NCI-H1417 (cell line): ENCODE measurements around the gene PDE4B.

Experiments
- DNase-seq, 3 experiments: peaks; one replicate each; lab custom pipeline; 2025; lab: John Stamatoyannopoulos, UW

The PDE4B gene

DNA sequence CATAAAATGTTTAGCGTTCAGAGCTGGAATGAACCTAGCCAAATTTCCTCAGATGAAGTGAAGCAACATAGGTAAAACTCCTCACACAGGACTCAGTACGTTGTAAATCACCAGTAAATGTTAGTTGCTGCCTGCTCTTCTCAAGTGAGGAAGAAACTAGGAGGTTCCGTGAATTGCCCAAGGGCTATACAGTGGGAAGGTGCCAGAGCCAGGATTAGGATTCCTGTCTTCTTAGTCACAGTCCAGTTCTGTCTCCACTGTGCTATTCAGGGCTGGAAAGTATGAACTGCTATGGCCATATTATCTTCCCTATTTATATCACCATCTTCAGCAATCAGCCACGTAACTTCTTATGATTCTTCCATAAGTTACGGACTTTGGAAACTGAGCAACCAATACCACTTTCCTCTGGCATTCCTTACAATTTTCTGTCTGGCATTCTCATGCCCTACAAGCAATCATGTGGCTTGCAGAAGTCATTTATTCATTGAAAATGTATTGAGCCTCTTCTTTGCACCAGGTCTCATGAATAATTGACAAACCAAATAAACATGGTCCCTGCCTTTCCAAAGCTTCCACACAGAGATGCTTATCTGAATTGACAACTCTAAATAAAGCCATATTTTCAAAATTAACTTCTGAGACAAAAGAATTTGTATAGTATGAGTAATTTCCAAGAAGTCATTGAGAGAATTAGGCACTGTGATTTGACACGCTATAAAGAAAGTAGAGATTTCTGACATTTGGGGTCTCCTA, 469.7 kb downstream of the PDE4B start:
- DNase-seq = no peak

DNA sequence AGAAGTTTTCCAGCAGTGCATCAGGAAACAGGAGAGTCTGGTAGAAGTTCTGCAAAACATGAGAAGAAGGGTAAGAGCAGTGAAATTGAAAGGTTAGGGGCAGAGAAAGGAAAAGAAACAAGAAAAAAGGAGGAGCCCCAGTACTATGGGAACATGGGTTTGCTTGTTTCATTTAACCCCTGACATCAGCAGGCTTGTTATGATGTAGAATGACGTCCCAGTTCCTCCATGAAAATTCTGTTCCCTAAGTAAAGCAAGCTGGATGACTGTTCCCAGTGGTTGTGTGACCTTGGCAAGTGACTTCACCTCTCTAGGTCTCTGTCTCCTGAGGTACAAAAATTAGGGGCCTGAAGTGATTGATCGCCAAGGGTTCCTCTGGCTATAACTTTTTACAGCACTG, 472.6 kb downstream of the PDE4B start:
- no peak for DNase-seq

DNA sequence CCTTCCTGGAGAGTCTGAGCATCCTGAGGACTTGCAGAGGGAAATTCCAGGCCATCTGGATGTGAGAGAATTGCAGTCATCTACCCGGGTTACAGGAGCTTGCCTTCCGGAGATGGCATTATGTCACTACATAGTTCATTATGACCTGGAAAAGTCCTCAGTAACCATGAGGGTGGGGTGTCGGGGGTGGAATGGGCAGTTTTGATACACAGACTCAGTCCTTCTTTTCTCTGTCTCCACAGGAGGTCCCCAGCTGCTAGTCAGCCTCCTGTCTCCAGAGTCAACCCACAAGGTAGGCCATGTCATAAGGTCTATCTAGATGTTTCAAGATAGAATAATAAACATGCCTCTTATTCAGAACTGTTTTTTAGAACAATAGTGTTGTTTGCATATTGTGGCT, 473.1 kb downstream of the PDE4B start:
- DNase-seq = peak in 1 of 3 experiments; percentile 51

DNA sequence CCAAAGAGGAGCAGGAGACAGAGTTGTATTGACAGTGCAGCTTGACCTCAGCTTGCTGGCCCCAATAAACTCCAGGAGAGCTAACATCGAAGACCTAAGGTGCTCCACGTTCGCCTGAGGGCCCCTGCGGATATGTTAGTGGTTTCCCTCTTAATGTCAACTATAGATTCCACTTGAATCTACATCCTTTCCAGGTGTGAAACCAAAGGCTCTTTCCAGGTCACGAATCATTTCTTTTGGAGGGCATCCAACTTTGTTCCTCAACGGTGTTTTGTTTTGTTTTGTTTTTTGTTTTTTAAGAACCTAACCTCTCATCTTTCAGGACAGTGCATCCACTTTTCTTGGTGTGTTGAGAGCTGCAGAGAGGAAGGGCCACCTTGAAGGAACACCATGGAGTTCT, 473.7 kb downstream of the PDE4B start:
- peak; percentile 24 to 66 (median 39) for DNase-seq

DNA sequence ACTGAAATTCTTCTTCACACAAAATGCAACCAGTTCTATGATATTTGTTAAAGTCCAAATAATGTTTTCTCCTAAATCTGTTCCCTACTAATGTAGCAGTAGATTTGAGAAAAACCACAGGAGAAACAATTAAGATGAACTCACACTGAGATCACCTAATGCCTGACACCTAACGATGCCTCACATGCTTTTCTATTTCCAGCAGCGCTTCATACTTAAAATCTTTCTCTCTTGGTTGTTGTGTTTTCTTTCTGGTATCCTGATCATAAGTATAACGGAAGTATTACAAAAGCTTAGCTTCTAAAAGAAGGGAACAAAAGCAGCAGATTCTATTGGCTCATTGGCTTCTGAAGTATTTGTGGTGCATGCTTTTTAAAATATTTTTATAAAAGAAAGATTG, 474.1 kb downstream of the PDE4B start:
- peak in 1 of 3 experiments; percentile 37 for DNase-seq

DNA sequence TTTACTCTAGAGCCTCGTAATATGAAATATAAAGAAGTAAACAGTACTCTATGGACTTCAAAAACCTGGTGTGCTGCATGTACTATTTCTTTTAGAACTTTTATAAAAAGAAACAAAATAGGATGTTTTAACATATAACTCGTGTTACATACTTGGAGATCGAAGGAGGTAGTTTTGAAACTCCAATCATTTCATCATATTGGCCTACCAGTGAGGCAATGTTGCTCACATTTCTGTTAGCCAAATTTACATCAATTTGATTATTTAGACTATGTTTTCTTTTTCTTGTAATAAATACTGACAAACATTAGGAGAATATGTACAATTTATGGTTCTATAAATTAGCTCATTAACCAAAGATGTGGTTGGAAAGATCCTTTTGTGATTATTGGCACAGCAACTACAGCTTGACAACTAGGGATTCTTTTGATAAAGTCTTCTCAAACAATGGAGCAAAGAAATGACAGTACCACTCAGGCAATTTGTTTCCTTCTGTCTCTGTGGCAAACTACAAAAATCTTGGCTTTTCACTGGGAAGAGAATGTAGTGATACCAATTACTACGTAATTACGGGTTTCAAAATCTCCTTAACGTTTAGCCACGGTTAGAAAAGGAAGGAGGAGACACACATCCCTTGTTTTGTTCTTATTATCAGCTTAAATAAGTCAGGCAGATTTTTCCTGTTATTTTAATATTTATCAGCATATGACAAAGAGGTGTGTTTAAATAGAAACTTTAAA, 474.7 kb downstream of the PDE4B start:
- peak in 1 of 3 experiments; percentile 41 for DNase-seq

DNA sequence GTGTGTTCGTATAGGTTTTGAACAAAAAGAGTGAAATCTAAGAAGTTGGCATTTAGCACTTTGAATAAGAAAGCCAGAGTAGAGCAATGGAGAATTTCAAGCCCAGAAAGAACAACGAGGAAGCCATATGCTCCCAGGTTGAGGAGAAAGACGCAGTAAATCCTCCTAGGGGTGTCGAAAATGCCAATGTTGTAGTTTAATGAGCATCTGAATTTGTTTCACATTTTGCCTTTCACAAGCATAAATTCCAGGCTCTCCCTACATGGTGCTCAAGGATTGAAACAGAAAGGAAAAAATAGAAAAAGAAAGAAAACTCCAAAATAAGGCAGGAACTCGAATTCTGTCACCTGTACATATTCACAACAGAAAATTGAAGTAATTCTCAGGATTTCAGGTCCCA, 476.5 kb downstream of the PDE4B start:
- DNase-seq = no peak

DNA sequence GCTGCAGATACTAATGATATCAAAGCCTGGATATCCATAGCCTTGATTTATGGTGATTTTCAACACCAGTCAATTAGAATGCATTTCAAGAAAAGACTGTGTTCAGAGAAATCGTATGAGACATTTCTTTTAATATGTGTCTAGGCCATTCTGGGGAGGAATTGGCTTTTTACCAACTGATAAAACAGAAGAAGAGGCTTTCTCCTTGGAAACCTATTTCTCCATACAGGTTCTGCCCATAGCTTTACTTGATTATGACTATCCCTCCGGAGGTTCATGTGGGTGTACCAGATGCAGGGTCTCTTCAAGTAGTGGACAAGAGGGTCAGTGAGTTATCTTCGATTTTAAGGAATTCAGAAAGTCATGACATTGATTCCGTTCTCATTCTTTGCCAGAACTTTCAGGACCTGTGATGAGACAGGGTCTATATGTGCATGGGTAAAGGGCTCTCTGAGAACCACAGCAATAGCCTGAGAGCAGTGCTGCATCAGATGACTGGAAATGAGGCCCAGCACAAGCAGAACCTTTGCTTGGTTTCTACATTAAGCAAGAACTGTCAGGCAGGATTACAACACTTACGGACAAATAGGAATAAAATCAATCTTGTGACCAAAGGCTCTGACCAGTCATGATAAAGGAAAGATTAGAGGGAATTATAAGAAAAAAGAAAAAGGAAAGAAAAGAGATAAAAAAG, 477.6 kb downstream of the PDE4B start:
- DNase-seq = no peak

DNA sequence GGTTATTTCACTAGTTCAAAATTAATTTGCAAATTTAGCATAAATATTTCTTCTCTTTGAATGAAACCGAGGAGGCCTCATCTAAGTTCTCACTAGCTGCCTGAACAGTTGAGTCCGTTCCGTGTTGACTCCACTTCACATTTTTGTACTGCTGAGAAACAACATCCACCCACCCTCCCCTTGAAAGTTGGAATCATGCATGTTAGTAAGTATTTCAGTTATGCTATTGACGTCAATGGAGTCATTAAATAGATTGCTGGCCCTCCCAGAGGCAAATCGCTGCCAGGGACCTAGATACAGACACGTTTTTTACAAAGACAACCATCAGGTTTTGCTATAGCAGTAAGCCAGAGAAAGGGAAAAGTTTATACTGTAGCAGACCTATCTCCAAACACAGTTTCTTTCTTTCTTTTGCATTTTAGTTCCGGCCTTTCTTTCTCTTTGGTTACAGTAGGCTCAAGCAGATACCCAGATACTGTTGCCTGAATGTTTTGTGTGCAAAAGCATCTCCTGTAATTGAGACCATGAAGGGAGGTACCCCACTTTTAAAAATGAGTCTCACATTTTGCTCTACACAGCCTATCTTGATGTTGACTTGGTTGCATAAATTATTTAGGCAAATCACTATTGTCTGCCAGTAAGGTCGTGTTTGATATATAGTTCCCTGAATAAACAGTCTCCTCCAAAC, 478.7 kb downstream of the PDE4B start:
- DNase-seq = peak; percentile 17 to 69 (median 51)

DNA sequence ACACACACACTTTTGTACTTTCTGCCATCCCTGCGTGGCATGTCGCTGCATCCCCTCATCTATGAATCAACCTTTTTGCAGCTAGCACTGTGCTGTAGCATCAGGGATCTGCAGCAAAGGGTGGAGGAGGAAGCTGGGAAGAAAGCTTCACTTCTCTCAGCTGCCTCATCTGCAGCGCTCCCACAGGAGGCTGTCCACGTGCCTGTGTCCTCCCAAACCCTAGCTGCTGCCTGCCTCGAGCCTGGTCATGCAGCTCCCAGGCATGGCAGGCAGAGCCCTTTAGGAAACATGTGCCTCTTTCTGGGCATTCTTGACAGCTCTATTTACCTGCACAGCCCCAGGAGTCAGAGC, 479.2 kb downstream of the PDE4B start:
- no peak for DNase-seq

DNA sequence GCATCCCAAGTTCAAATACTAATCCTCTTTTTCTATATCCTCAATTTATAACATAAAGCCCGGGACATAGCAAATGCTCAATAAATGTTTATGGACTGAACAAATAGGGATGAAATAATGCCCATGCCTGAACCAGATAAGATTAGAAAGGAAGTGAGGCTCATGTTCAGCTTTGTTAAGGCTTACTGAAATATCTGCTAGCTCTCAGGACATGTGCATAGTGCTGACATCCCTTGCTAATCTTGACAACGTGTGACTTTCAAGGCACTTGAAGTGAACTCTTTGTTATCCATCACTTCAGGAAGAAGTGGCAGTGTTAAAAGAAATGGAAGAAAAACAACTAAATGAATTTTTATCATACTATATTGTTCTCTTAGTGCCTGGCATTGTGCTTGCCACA, 481.0 kb downstream of the PDE4B start:
- DNase-seq = no peak

DNA sequence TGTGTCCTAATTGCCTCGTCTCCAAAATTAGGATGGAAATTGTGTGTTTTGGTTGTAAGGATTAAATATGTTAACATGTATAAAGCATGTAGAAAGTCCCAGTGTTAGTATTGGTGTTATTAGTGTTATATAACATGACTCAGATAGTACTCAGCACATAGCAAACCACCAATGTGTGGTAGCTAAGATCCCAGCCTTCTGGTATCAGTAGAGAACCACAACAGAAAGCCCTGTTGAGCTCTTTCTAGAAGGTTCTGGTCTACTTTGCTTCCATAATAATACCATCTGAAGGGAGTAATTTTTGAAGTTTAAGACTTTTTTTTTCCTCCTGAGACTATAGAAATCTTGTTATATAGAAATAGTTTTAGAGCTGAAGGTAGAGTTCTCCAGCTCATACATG, 481.9 kb downstream of the PDE4B start:
- no peak for DNase-seq

DNA sequence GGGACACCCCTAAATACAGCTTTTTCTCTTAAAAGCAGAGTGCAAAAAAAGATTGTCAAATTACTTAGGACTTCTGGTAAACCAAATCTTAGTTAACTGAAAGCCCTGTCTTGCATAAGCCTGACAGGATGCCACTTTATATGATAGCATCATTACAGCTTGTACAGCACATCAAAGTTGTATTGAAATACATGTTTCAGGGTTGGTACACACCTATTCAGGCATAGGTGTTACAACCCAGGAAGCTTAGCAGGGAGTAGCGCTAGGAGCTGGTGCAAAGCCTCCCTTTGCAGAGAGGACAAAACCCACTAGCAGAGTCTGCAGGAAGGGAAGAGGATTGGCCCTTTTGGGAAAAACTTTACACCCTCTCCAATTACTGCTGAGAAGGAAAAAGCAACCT, 482.4 kb downstream of the PDE4B start:
- no peak for DNase-seq

DNA sequence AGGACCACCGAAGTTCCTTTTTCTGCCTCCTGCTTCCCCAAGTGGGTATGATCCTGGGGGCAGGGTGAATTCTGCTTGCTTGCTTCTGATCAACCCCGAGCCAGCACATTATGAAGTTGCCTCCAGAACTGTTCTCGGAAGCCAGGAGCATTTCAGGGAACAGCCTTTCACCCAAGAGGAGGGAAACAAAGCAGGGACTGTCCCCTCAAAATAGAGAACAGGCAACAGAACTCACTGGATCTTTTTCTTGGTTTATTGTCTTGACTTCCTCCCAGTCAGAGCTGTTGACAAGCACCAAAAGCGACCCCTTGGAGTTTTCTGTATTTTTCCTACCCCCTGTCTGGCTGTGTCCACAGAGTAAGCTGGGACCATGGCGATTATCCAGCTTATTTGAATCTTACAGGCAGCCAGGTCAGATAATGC, 482.9 kb downstream of the PDE4B start:
- no peak for DNase-seq

DNA sequence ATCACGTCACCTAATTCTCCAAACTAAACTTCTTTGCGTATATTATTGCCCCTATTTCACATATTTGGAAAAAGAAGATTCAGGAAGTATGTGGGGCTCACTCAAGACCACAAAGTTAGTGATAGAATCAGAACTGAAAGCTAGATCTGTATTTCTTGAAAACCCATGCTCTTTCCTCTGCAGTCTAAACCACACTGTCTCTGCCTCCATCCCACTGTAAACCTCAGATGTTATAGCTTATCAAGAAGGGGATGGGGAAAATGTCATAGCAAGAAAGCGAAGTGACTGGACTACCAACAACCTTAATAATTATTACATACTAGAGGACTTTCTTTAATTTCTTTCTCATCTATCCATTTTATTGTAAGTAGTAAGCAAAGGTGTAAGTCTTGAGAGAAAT, 483.5 kb downstream of the PDE4B start:
- DNase-seq = no peak

DNA sequence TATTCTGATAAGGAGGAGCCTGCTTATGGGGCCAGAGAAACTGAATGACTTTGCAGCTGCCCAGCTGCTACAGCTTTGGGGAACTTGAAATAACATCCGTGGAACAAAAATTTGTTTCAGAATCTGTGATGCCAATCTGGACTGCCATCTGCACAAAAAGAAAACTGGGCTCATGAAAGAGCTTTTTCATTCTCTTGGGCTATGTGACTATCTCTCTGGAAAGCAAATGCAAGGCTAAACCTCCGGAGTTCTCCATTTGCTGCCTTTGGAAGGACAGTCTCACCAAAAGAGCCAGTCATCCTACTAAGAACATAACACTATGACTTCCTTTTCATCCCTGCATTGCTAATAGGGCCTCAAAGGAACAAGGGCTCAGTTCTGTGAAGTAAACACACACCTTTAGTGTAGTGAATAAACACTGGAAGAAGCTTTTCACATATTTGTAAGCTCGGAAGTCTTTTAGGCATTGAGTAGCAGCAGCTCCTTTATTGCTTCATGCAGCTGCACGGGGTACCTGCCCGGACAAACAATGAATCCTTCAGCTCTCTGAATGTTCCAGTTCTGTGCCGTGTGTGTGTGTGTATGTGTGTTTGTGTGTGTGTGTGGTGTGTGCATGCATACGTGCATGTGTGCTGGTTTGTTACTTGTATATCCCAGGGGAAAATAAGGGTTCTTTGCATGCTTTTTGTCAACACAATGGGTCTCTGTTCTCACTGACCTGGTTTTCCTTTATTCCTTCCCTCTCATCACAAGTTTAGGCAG, 485.7 kb downstream of the PDE4B start:
- DNase-seq = peak in 1 of 3 experiments; percentile 54

DNA sequence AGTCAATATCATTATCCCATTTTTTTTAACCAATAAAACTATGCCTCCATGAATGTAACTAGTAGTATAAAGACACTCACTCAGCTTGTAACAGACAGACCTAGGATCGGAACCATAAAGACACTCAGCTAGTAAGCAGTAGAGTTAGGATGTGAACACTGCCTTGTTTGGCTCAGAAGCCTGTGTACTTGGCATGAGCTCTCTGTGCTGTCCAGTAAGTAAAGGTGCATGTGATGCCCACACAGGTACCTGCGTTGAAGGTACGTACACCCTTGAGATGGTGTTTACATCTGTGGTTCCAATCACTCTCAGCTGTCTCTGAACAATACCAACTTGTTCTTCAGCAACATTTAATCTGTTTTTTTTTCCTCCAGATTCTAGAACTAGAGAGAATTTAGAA, 489.1 kb downstream of the PDE4B start:
- no peak for DNase-seq

DNA sequence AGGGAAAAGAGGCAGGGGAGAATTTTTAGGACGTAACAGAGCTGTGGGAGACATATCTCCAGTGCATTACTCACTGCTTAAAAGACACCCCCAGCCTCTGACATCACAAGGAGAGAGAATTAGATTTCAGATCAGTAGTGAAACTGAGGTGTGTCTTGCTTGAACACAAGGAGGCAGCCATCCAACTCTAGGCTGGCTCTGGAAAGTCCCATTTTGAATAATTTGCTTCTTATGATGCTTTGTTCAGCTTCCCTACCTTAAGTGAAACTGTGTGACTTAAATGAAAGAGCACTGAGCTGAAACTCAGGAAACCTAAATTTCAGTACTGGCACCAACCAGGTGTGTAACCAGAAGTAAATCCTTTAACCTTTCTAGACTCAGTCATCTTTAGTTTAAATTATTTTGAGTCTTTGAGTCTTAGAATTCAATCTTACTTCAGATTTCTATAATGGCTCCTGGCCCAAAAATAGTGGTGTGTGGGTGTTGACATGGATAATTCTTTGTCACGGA, 489.7 kb downstream of the PDE4B start:
- no peak for DNase-seq

DNA sequence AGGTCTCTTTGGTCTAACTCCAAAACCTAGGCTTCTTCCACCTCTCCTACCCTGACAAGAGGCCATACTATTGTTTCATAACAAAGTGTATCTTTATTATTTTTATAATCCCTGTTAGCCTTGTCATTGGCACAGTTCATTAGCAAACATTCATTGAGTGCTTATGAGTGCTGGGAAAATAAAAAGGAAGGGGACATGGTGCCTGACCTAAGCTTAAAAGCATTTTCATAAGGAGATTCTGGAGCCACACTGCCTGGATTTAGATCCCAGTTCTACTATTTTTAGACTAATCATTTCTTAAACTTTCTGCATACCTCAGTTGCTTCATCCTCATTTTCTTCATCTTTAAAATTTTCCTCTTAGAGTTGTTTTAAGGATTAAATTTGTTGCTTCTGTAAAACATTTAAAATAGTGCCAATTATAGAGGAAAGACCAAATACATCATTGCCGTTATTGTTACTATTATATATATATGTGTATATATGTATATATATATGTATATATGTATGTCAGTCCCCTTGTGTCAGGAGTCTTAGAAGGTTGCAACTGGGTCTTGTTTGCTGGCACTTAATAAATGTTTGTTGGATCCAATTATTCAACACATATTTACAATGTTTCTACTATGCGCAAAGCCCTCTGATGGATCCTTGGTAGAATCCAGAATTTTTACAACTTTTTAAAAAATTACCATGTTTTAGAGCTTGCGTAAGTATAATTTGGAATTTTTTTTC, 490.4 kb downstream of the PDE4B start:
- no peak for DNase-seq

DNA sequence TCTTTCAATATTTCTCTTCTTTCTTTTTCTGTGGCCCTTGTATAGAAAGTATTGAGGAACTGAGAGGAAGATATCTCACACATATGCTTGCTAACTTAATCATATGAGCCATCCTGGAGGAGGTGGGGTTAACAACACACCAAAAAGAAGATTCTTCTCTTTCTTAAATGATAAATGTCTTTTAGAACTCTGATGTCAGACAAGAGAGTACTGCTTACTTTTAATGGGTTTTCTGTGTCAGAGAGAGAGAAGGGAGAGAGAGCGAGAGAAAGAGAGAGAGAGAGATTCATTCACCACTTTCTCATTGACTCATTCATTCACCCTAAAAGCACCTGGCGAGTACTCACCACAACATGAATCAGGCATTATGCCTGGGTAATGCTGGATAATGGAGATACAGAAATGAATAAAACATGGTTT, 490.9 kb downstream of the PDE4B start:
- no peak for DNase-seq

DNA sequence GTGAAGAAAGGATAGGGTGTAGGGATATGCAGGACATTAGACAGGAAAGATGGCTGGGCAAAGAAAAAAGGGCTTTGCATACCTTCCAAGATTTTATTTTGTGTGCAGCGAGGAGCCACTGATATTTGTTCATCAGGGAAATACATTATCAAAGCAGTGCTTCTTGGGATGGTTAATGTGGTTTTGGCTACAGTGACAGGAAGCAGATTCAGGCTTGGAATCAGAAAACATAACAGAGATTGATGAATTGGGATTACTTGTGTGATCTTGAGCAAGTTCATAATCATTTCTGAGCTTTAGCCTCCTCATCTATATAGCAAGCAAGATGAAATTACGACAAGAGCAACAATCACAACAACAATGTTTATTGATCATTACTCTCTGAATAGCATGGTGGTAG, 492.1 kb downstream of the PDE4B start:
- DNase-seq = no peak
